ENCODE results near the gene FOXK1.

- TF ChIP-seq CTCF (IDR thresholded peaks at IDR 0.05; ENCODE audit: low read depth, low read length) (no peak), EZH2phosphoT487 (IDR thresholded peaks at IDR 0.05; ENCODE audit: low read depth) (no peak)
These were observed 123.8 kb downstream of the FOXK1 start for GRCh38 chr7:4805984-4806300.
